Spinal cord (tissue), 10 donors: ENCODE results near the gene SLC6A12. TPM values are rescaled to one million over a fixed set of nuclear protein-coding genes. Genes with fewer than 3 reads are reported as not detected.

ENCODE experiments used
- DNase-seq, 6 donors: peaks; one replicate each; pipeline versions ENCODE4 v3.0.0 to v3.0.0-alpha.2; 2013 to 2015; ENCODE audit warnings: low spot score in 6 of 6, low read depth in 4 of 6
- H3K27ac ChIP-seq: one replicate; pipeline ENCODE4 v1.5.1; 2013; ENCODE audit warnings: low read depth, low read length, control low read depth
- H3K27me3 ChIP-seq: one replicate; pipeline ENCODE4 v1.6.1; 2013; ENCODE audit warnings: low read length; ENCODE audit not compliant: control insufficient read depth, insufficient read depth
- H3K36me3 ChIP-seq: one replicate; pipeline ENCODE4 v1.6.1; 2013; ENCODE audit warnings: low read length; ENCODE audit not compliant: control insufficient read depth, insufficient read depth
- H3K4me1 ChIP-seq: one replicate; pipeline ENCODE4 v1.6.1; 2013; ENCODE audit warnings: low read length; ENCODE audit not compliant: control insufficient read depth, insufficient read depth
- H3K4me3 ChIP-seq: one replicate; pipeline ENCODE4 v1.5.1; 2013; ENCODE audit warnings: low read depth, low read length, control low read depth
- H3K9me3 ChIP-seq: one replicate; pipeline ENCODE4 v1.6.1; 2013; ENCODE audit warnings: low read length; ENCODE audit not compliant: control insufficient read depth, insufficient read depth
- WGBS: methylation state at CpG from one replicate; pipeline ENCODE4 v1.1.5; 2013; ENCODE audit warnings: missing lambda C conversion rate; ENCODE audit not compliant: insufficient coverage; 5-methylcytosine and 5-hydroxymethylcytosine counted together
- polyA plus RNA-seq, 2 donors: library from polyadenylated mRNA; unstranded; fragments of 120-200 nt; gene quantifications; one replicate each; pipeline ENCODE4 v1.2.1, GENCODE V29; 2013; ENCODE audit not compliant: insufficient read length in 2 of 2
- total RNA-seq, 2 donors: library from RNA; depleted of rRNA in 1 of 2; stranded (reverse); fragments of 120-200 nt in 1 of 2; fragments of >200 nt in 1 of 2; gene quantifications; one replicate each; pipeline versions ENCODE4 v1.2.3 to v1.2.4, GENCODE V29; 2013 to 2014
- donor health status: healthy.

The SLC6A12 gene
- total and polyA plus RNA-seq, 4 donors, result 17.6 to 91.0 (median 45.3) TPM

- no peak for DNase-seq
- peaks cover 17% of the 10 kb centered on the region for H3K4me1 ChIP-seq
- no peaks in the 10 kb centered on the region for H3K27me3 ChIP-seq
- H3K4me3 ChIP-seq, result no peak overlapping the region
- 96% methylated on average over 3 of the region's 4 CpGs for WGBS
- no peak overlapping the region for H3K27ac ChIP-seq
- no peaks in the 10 kb centered on the region for H3K9me3 ChIP-seq
- H3K36me3 ChIP-seq, result no peaks in the 10 kb centered on the region
These were observed 8.9 kb downstream of the SLC6A12 start for GRCh38 chr12:205026-205425.

GRCh38 chr12:204261-204678 is 9.7 kb downstream of the SLC6A12 start:
- Histone ChIP-seq H3K9me3 (no peaks in the 10 kb centered on the region), H3K36me3 (no peaks in the 10 kb centered on the region), H3K27ac (no peak overlapping the region), H3K4me1 (peaks cover 20% of the 10 kb centered on the region), H3K27me3 (no peaks in the 10 kb centered on the region), H3K4me3 (peak overlapping the region; percentile 41)
- 86% methylated on average over 8 of the region's 11 CpGs for WGBS
- DNase-seq, result no peak

- peak in 2 of 6 donors; percentile 67 to 72 for DNase-seq
- Histone ChIP-seq H3K4me1 (peaks cover 24% of the 10 kb centered on the region), H3K4me3 (peak overlapping the region; percentile 41), H3K27ac (no peak overlapping the region), H3K9me3 (no peaks in the 10 kb centered on the region), H3K27me3 (no peaks in the 10 kb centered on the region), H3K36me3 (no peaks in the 10 kb centered on the region)
- 14% methylated on average over 73 of the region's 84 CpGs for WGBS
These were observed 10.3 kb downstream of the SLC6A12 start for GRCh38 chr12:203462-204260.

- no peaks in the 10 kb centered on the region for H3K9me3 ChIP-seq
- DNase-seq, result no peak
- no peak overlapping the region for H3K27ac ChIP-seq
- peaks cover 25% of the 10 kb centered on the region for H3K4me1 ChIP-seq
- no peaks in the 10 kb centered on the region for H3K36me3 ChIP-seq
- H3K4me3 ChIP-seq, result no peak overlapping the region
- no peaks in the 10 kb centered on the region for H3K27me3 ChIP-seq
- 39% methylated on average over 10 of the region's 16 CpGs for WGBS
These were observed 10.9 kb downstream of the SLC6A12 start for GRCh38 chr12:203074-203461.

GRCh38 chr12:202081-202731 is 11.8 kb downstream of the SLC6A12 start:
- Histone ChIP-seq H3K27me3 (no peaks in the 10 kb centered on the region), H3K4me1 (peaks cover 25% of the 10 kb centered on the region), H3K9me3 (no peaks in the 10 kb centered on the region), H3K27ac (no peak overlapping the region), H3K36me3 (no peaks in the 10 kb centered on the region), H3K4me3 (no peak overlapping the region)
- peak in 1 of 6 donors; percentile 48 for DNase-seq
- 44% methylated on average over 11 of the region's 15 CpGs for WGBS

- peaks cover 25% of the 10 kb centered on the region for H3K4me1 ChIP-seq
- no peaks in the 10 kb centered on the region for H3K9me3 ChIP-seq
- no peaks in the 10 kb centered on the region for H3K27me3 ChIP-seq
- no peak overlapping the region for H3K4me3 ChIP-seq
- WGBS, result 93% methylated on average over 6 of the region's 8 CpGs
- H3K36me3 ChIP-seq, result no peaks in the 10 kb centered on the region
- DNase-seq, result no peak
- no peak overlapping the region for H3K27ac ChIP-seq
These were observed 12.6 kb downstream of the SLC6A12 start for GRCh38 chr12:201361-201760.

- no peak for DNase-seq
- WGBS, result 85% methylated on average over 5 of the region's 9 CpGs
- Histone ChIP-seq H3K4me3 (no peak overlapping the region), H3K36me3 (no peaks in the 10 kb centered on the region), H3K27me3 (no peaks in the 10 kb centered on the region), H3K9me3 (no peaks in the 10 kb centered on the region), H3K4me1 (peaks cover 17% of the 10 kb centered on the region), H3K27ac (no peak overlapping the region)
These were observed 15.3 kb downstream of the SLC6A12 start for GRCh38 chr12:198705-199104.

GRCh38 chr12:197911-198695 is 15.9 kb downstream of the SLC6A12 start:
- 90% methylated on average over 10 of the region's 11 CpGs for WGBS
- H3K27me3 ChIP-seq, result no peaks in the 10 kb centered on the region
- DNase-seq, result no peak
- H3K27ac ChIP-seq, result no peak overlapping the region
- no peak overlapping the region for H3K4me3 ChIP-seq
- H3K9me3 ChIP-seq, result no peaks in the 10 kb centered on the region
- H3K36me3 ChIP-seq, result no peaks in the 10 kb centered on the region
- peaks cover 21% of the 10 kb centered on the region for H3K4me1 ChIP-seq

GRCh38 chr12:197347-197746 is 16.6 kb downstream of the SLC6A12 start:
- Histone ChIP-seq H3K4me3 (no peak overlapping the region), H3K36me3 (no peaks in the 10 kb centered on the region), H3K27ac (no peak overlapping the region), H3K4me1 (peaks cover 21% of the 10 kb centered on the region), H3K9me3 (no peaks in the 10 kb centered on the region), H3K27me3 (no peaks in the 10 kb centered on the region)
- no peak for DNase-seq
- WGBS, result 84% methylated on average over 3 of the region's 3 CpGs
